Measurements from ENCODE around the gene ANAPC4. TPM values are rescaled to one million over a fixed set of nuclear protein-coding genes. Genes with fewer than 3 reads are reported as not detected.

The ANAPC4 gene
- total RNA-seq, 1 donor from 2014 or later, result 19.2 TPM

DNA sequence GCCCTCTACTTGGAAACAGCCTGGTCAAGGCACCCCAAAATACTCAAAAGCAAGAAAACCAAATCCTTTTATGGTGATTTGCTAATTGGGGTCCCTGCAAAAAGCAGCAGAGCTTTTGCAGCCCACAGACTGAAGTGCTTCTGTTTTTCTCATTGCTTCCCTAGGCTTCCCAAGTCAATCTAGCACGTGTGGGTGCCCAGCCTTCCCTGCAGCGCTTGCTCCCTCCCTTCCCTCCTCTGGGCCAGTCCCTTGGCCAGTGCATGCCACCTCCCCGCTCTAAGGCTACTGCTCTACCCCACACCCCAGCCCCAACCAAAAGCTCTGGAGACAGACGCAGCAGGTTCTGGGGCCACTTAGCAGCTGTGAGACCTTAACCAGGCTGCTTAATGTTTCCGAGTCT lies 53.6 kb downstream of the ANAPC4 start:
- no peaks in the 10 kb centered on the region for H3K9me3 ChIP-seq (ENCODE audit: insufficient read depth, low read depth, low read length)
- H3K27ac ChIP-seq (ENCODE audit: low read depth, low read length), result no peak overlapping the region
- H3K79me2 ChIP-seq (ENCODE audit: insufficient read depth, low read length), result no peaks in the 10 kb centered on the region
- H3K27me3 ChIP-seq (ENCODE audit: insufficient read depth, low read length), result no peaks in the 10 kb centered on the region
- DNase-seq (ENCODE audit: low read depth) (no peak), FAIRE-seq (no peak)
- no peak overlapping the region for H2AFZ ChIP-seq (ENCODE audit: low read depth, low read length)
- no peaks in the 10 kb centered on the region for H3K36me3 ChIP-seq (ENCODE audit: insufficient read depth, low read length)
- Mint-ChIP-seq H3K9me3 (ENCODE audit: unreplicated experiment) (peaks cover 8% of the 10 kb centered on the region), H3K27ac (ENCODE audit: unreplicated experiment) (no peak overlapping the region), H3K27me3 (ENCODE audit: low read depth, unreplicated experiment) (peaks cover 6% of the 10 kb centered on the region), H3K4me1 (ENCODE audit: low read depth, unreplicated experiment) (no peaks in the 10 kb centered on the region), H3K36me3 (ENCODE audit: low read depth, unreplicated experiment) (peaks cover 3% of the 10 kb centered on the region), H3K4me3 (ENCODE audit: unreplicated experiment) (no peak overlapping the region)
- no peak overlapping the region for H3K9ac ChIP-seq (ENCODE audit: low read length)
- no peaks in the 10 kb centered on the region for H4K20me1 ChIP-seq (ENCODE audit: insufficient read depth, low read length)
- H3K4me2 ChIP-seq (ENCODE audit: low read length), result no peak overlapping the region
- H3K4me3 ChIP-seq (ENCODE audit: insufficient read depth, low read depth, low read length), result no peak overlapping the region
- no peaks in the 10 kb centered on the region for H3K4me1 ChIP-seq (ENCODE audit: insufficient read depth, low read length)
- no peak for TF ChIP-seq EZH2 (IDR thresholded peaks at IDR 0.05; ENCODE audit: insufficient read depth, low read length)
- TF ChIP-seq, protein P1, sequence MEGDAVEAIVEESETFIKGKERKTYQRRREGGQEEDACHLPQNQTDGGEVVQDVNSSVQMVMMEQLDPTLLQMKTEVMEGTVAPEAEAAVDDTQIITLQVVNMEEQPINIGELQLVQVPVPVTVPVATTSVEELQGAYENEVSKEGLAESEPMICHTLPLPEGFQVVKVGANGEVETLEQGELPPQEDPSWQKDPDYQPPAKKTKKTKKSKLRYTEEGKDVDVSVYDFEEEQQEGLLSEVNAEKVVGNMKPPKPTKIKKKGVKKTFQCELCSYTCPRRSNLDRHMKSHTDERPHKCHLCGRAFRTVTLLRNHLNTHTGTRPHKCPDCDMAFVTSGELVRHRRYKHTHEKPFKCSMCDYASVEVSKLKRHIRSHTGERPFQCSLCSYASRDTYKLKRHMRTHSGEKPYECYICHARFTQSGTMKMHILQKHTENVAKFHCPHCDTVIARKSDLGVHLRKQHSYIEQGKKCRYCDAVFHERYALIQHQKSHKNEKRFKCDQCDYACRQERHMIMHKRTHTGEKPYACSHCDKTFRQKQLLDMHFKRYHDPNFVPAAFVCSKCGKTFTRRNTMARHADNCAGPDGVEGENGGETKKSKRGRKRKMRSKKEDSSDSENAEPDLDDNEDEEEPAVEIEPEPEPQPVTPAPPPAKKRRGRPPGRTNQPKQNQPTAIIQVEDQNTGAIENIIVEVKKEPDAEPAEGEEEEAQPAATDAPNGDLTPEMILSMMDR (IDR thresholded peaks at IDR 0.05; ENCODE audit: insufficient read depth, low read depth, low read length), result no peak

DNA sequence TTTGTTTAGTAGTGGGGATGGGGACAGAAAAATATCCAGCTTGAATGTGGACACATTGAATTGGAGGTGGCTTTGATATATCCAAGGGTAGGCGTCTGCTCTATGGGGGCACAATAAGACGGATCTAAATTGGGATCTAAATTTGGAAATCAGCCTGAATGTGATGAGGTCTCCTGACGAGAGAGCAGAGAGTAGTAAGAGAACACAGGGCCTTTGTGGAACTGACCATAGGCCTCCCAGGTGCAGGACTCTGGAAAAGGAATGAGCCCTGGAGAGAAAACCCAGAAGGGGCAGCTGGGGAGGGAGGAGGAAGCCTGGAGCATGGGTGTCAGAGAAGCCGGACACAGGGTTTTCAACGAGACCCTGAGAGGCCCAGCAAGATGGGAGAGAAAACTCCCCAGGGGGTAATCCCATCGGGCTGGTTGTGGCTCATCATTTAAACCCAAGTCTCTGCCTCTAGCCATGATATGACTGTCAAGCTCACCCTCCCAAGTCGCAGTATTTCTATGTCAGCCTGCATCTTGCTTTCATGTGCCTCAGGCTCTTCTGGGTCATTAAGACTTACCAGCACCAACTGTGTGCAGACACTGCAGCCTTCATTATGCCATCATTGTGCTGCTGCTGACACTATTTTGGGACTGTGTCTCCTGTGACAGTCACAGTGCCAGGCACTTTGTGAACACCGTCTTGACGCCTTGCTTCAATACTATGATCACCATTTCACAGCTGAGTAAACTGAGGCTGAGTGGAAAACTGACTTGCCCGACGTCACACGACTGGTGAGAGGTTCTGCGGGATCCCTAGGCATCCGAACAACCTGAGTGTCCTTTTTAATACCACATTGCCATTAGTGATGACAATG lies 57.1 kb downstream of the ANAPC4 start:
- Histone ChIP-seq H3K27me3 (ENCODE audit: insufficient read depth, low read length) (no peaks in the 10 kb centered on the region), H4K20me1 (ENCODE audit: insufficient read depth, low read length) (no peaks in the 10 kb centered on the region), H3K4me2 (ENCODE audit: low read length) (no peak overlapping the region), H3K9ac (ENCODE audit: low read length) (no peak overlapping the region), H2AFZ (ENCODE audit: low read depth, low read length) (no peak overlapping the region), H3K4me3 (ENCODE audit: insufficient read depth, low read depth, low read length) (no peak overlapping the region), H3K36me3 (ENCODE audit: insufficient read depth, low read length) (no peaks in the 10 kb centered on the region), H3K4me1 (ENCODE audit: insufficient read depth, low read length) (no peaks in the 10 kb centered on the region), H3K27ac (ENCODE audit: low read depth, low read length) (no peak overlapping the region), H3K79me2 (ENCODE audit: insufficient read depth, low read length) (no peaks in the 10 kb centered on the region), H3K9me3 (ENCODE audit: insufficient read depth, low read depth, low read length) (no peaks in the 10 kb centered on the region)
- Mint-ChIP-seq H3K4me3 (ENCODE audit: unreplicated experiment) (no peak overlapping the region), H3K27me3 (ENCODE audit: low read depth, unreplicated experiment) (peaks cover 3% of the 10 kb centered on the region), H3K9me3 (ENCODE audit: unreplicated experiment) (peaks cover 4% of the 10 kb centered on the region), H3K27ac (ENCODE audit: unreplicated experiment) (no peak overlapping the region), H3K4me1 (ENCODE audit: low read depth, unreplicated experiment) (no peaks in the 10 kb centered on the region), H3K36me3 (ENCODE audit: low read depth, unreplicated experiment) (no peaks in the 10 kb centered on the region)
- FAIRE-seq (no peak), DNase-seq (ENCODE audit: low read depth) (no peak)
- TF ChIP-seq EZH2 (IDR thresholded peaks at IDR 0.05; ENCODE audit: insufficient read depth, low read length), result no peak
- TF ChIP-seq, protein P1 (IDR thresholded peaks at IDR 0.05; ENCODE audit: insufficient read depth, low read depth, low read length), result no peak

DNA sequence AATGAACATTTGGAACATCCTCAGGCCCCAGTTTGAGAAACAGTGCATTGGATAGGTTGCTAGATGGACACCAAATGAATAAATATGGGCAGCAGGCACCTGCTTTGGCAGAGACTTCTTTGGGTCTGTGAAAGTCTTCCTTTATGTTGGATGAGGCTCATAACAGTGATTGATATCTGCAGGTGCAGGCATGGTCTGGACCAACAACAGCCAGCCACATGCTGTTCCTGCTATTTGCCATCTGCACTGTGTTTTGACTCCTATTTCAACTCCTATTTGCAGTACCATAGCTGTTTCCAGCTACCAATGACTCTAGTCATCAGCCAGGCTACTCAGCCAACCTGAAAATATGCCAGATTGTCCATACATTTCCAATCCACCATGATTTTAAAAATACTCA lies 60.9 kb downstream of the ANAPC4 start:
- no peak overlapping the region for H3K4me3 ChIP-seq (ENCODE audit: insufficient read depth, low read depth, low read length)
- Mint-ChIP-seq H3K4me1 (ENCODE audit: low read depth, unreplicated experiment) (no peaks in the 10 kb centered on the region), H3K9me3 (ENCODE audit: unreplicated experiment) (peaks cover 2% of the 10 kb centered on the region), H3K4me3 (ENCODE audit: unreplicated experiment) (no peak overlapping the region), H3K27ac (ENCODE audit: unreplicated experiment) (no peak overlapping the region), H3K36me3 (ENCODE audit: low read depth, unreplicated experiment) (no peaks in the 10 kb centered on the region), H3K27me3 (ENCODE audit: low read depth, unreplicated experiment) (peaks cover 5% of the 10 kb centered on the region)
- no peak overlapping the region for H3K9ac ChIP-seq (ENCODE audit: low read length)
- TF ChIP-seq EZH2 (IDR thresholded peaks at IDR 0.05; ENCODE audit: insufficient read depth, low read length), result no peak
- TF ChIP-seq, protein P1 (IDR thresholded peaks at IDR 0.05; ENCODE audit: insufficient read depth, low read depth, low read length), result no peak
- H3K36me3 ChIP-seq (ENCODE audit: insufficient read depth, low read length), result no peaks in the 10 kb centered on the region
- H2AFZ ChIP-seq (ENCODE audit: low read depth, low read length), result no peak overlapping the region
- H3K9me3 ChIP-seq (ENCODE audit: insufficient read depth, low read depth, low read length), result no peaks in the 10 kb centered on the region
- H4K20me1 ChIP-seq (ENCODE audit: insufficient read depth, low read length), result no peaks in the 10 kb centered on the region
- no peaks in the 10 kb centered on the region for H3K4me1 ChIP-seq (ENCODE audit: insufficient read depth, low read length)
- no peaks in the 10 kb centered on the region for H3K79me2 ChIP-seq (ENCODE audit: insufficient read depth, low read length)
- DNase-seq (ENCODE audit: low read depth) (no peak), FAIRE-seq (no peak)
- no peak overlapping the region for H3K4me2 ChIP-seq (ENCODE audit: low read length)
- no peak overlapping the region for H3K27ac ChIP-seq (ENCODE audit: low read depth, low read length)
- H3K27me3 ChIP-seq (ENCODE audit: insufficient read depth, low read length), result no peaks in the 10 kb centered on the region
